ENCODE measurements around the gene LAMTOR4.

The LAMTOR4 gene

GRCh38 chr7:100185726-100186125 is 37.0 kb downstream of the LAMTOR4 start:
- TF ChIP-seq CEBPB (IDR thresholded peaks at IDR 0.05), result no peak
- TF ChIP-seq TAF1 (IDR thresholded peaks at IDR 0.05; ENCODE audit: low read depth), result no peak

GRCh38 chr7:100189061-100189460 is 40.3 kb downstream of the LAMTOR4 start:
- TF ChIP-seq MAX (IDR thresholded peaks at IDR 0.05) (no peak), TEAD4 (IDR thresholded peaks at IDR 0.05) (no peak), TCF12 (IDR thresholded peaks at IDR 0.05; ENCODE audit: low read depth) (no peak), FOXM1 (IDR thresholded peaks at IDR 0.05; ENCODE audit: borderline replicate concordance, low read depth) (no peak), TAF1 (IDR thresholded peaks at IDR 0.05; ENCODE audit: low read depth) (no peak), ZBTB7A (IDR thresholded peaks at IDR 0.05; ENCODE audit: low read depth) (no peak), RAD21 (IDR thresholded peaks at IDR 0.05; ENCODE audit: low read depth) (no peak), CEBPB (IDR thresholded peaks at IDR 0.05) (no peak), EGR1 (IDR thresholded peaks at IDR 0.05) (no peak), NFIC (IDR thresholded peaks at IDR 0.05) (no peak), YY1 (IDR thresholded peaks at IDR 0.05; ENCODE audit: low read depth) (no peak), EP300 (IDR thresholded peaks at IDR 0.05; ENCODE audit: borderline replicate concordance) (no peak), CREB1 (IDR thresholded peaks at IDR 0.05; ENCODE audit: low read depth) (no peak)
- TF ChIP-seq, protein P1, sequence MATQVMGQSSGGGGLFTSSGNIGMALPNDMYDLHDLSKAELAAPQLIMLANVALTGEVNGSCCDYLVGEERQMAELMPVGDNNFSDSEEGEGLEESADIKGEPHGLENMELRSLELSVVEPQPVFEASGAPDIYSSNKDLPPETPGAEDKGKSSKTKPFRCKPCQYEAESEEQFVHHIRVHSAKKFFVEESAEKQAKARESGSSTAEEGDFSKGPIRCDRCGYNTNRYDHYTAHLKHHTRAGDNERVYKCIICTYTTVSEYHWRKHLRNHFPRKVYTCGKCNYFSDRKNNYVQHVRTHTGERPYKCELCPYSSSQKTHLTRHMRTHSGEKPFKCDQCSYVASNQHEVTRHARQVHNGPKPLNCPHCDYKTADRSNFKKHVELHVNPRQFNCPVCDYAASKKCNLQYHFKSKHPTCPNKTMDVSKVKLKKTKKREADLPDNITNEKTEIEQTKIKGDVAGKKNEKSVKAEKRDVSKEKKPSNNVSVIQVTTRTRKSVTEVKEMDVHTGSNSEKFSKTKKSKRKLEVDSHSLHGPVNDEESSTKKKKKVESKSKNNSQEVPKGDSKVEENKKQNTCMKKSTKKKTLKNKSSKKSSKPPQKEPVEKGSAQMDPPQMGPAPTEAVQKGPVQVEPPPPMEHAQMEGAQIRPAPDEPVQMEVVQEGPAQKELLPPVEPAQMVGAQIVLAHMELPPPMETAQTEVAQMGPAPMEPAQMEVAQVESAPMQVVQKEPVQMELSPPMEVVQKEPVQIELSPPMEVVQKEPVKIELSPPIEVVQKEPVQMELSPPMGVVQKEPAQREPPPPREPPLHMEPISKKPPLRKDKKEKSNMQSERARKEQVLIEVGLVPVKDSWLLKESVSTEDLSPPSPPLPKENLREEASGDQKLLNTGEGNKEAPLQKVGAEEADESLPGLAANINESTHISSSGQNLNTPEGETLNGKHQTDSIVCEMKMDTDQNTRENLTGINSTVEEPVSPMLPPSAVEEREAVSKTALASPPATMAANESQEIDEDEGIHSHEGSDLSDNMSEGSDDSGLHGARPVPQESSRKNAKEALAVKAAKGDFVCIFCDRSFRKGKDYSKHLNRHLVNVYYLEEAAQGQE (IDR thresholded peaks at IDR 0.05; ENCODE audit: low read depth), result no peak
- TF ChIP-seq, protein P2, sequence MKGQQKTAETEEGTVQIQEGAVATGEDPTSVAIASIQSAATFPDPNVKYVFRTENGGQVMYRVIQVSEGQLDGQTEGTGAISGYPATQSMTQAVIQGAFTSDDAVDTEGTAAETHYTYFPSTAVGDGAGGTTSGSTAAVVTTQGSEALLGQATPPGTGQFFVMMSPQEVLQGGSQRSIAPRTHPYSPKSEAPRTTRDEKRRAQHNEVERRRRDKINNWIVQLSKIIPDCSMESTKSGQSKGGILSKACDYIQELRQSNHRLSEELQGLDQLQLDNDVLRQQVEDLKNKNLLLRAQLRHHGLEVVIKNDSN (IDR thresholded peaks at IDR 0.05), result no peak

- peak; percentile 34 for TF ChIP-seq RAD21 (IDR thresholded peaks at IDR 0.05; ENCODE audit: low read depth)
- TF ChIP-seq EP300 (IDR thresholded peaks at IDR 0.05; ENCODE audit: borderline replicate concordance), result no peak
These were observed 41.5 kb downstream of the LAMTOR4 start for GRCh38 chr7:100190048-100190711.

DNA sequence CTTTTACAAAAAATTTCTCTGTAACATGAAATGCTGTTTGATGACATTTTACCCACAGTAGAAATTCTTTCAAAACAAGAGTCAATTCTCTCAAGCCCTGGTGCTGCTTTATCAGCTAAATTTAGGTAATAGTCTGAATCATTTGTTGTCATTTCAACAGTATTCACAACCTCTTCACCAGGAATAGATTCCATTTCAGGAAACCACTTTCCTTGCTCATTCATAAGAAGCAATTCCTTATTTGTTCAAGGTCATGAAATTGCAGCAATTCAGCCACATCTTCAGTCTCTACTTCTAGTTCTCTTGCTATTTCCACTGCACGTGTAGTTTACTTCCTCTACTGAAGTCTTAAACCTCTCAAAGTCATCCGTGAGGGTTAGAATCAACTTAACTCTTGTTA is 43.1 kb downstream of the LAMTOR4 start:
- TF ChIP-seq NFIC (IDR thresholded peaks at IDR 0.05) (no peak), YY1 (IDR thresholded peaks at IDR 0.05; ENCODE audit: low read depth) (no peak)

- no peak for TF ChIP-seq YY1 (IDR thresholded peaks at IDR 0.05; ENCODE audit: low read depth)
- no peak for TF ChIP-seq MAX (IDR thresholded peaks at IDR 0.05)
- TF ChIP-seq RAD21 (IDR thresholded peaks at IDR 0.05; ENCODE audit: low read depth), result no peak
- no peak for TF ChIP-seq TCF12 (IDR thresholded peaks at IDR 0.05; ENCODE audit: low read depth)
- no peak for TF ChIP-seq CREB1 (IDR thresholded peaks at IDR 0.05; ENCODE audit: low read depth)
- TF ChIP-seq EP300 (IDR thresholded peaks at IDR 0.05; ENCODE audit: borderline replicate concordance), result no peak
- TF ChIP-seq CEBPB (IDR thresholded peaks at IDR 0.05), result no peak
- TF ChIP-seq TEAD4 (IDR thresholded peaks at IDR 0.05), result no peak
- TF ChIP-seq, protein P2 (IDR thresholded peaks at IDR 0.05), result no peak
- no peak for TF ChIP-seq EGR1 (IDR thresholded peaks at IDR 0.05)
- TF ChIP-seq ZBTB7A (IDR thresholded peaks at IDR 0.05; ENCODE audit: low read depth), result no peak
- no peak for TF ChIP-seq NFIC (IDR thresholded peaks at IDR 0.05)
- TF ChIP-seq, protein P1 (IDR thresholded peaks at IDR 0.05; ENCODE audit: low read depth), result no peak
These were observed 44.3 kb downstream of the LAMTOR4 start for GRCh38 chr7:100192969-100193368.

- TF ChIP-seq, protein P1 (IDR thresholded peaks at IDR 0.05; ENCODE audit: low read depth), result no peak
- TF ChIP-seq NFIC (IDR thresholded peaks at IDR 0.05), result no peak
- no peak for TF ChIP-seq EGR1 (IDR thresholded peaks at IDR 0.05)
- TF ChIP-seq MAX (IDR thresholded peaks at IDR 0.05), result no peak
- TF ChIP-seq TEAD4 (IDR thresholded peaks at IDR 0.05), result no peak
- no peak for TF ChIP-seq EP300 (IDR thresholded peaks at IDR 0.05; ENCODE audit: borderline replicate concordance)
- TF ChIP-seq CEBPB (IDR thresholded peaks at IDR 0.05), result no peak
- TF ChIP-seq TCF12 (IDR thresholded peaks at IDR 0.05; ENCODE audit: low read depth), result no peak
These were observed 46.5 kb downstream of the LAMTOR4 start for GRCh38 chr7:100195222-100195621.

Measured in Ishikawa (cell line).